GM12891 (cell line): ENCODE results near the gene OTUD6A.

Source experiments
- PAX5 ChIP-seq: IDR thresholded peaks from 2 replicates; pipeline ENCODE4 v1.6.1; 2011; ENCODE audit warnings: low read length, moderate library complexity, mild to moderate bottlenecking; ENCODE audit not compliant: insufficient read depth, severe bottlenecking
- POLR2A ChIP-seq: IDR thresholded peaks from 2 replicates; pipeline ENCODE4 v1.6.1; 2011; ENCODE audit warnings: low read depth, low read length, control low read depth
- POLR2AphosphoS5 ChIP-seq: IDR thresholded peaks from 2 replicates; pipeline ENCODE4 v1.6.1; 2011; ENCODE audit warnings: low read depth, low read length, control low read depth
- POU2F2 ChIP-seq: IDR thresholded peaks from 2 replicates; pipeline ENCODE4 v1.6.1; 2011; ENCODE audit warnings: low read depth, mild to moderate bottlenecking, control low read depth, low read length, moderate library complexity
- SPI1 ChIP-seq: IDR thresholded peaks from 2 replicates; pipeline ENCODE4 v1.6.1; 2011; ENCODE audit warnings: low read depth, low read length, control low read depth
- TAF1 ChIP-seq: IDR thresholded peaks from 2 replicates; pipeline ENCODE4 v1.6.1; 2011; ENCODE audit warnings: low read depth, low read length, control low read depth

DNA sequence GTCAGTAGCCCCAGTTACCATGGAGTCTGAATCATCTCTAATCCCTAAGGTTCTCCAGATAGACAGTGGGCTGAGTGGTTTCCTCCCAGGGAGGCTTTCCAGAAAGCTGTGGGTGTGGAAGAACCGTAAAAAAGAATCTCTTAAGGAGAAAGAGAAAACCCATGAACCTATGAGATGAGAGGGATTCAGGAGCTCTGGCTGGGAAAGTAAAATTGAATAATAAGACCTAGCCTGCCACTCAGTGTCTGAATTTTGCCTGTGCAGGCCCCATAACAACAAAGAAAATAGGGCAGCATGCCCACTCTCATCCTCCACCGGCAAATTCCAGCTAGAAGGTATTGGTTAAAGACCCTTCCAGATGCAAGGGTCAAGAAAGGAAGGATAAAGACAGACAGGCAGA is 29.5 kb upstream of the OTUD6A start:
- TF ChIP-seq POLR2A: no peak
- TF ChIP-seq SPI1: no peak
- TF ChIP-seq POLR2AphosphoS5: no peak
- TF ChIP-seq PAX5: no peak
- TF ChIP-seq POU2F2: no peak
- no peak for TF ChIP-seq TAF1
